GM19468 (cell line): ENCODE measurements around the gene PPP1R9B.
A peak's percentile ranks its signal among the peaks of the same experiment; 100 is the strongest.

Source experiments
- ATAC-seq: cut with Tn5 transposase; IDR thresholded peaks from one replicate; pipeline ENCODE4 v1.9.1; 2021; ENCODE audit warnings: mild to moderate bottlenecking, moderate library complexity, moderate number of reproducible peaks; ENCODE audit not compliant: unreplicated experiment; ENCODE audit errors: extremely low read depth

Gene PPP1R9B

DNA sequence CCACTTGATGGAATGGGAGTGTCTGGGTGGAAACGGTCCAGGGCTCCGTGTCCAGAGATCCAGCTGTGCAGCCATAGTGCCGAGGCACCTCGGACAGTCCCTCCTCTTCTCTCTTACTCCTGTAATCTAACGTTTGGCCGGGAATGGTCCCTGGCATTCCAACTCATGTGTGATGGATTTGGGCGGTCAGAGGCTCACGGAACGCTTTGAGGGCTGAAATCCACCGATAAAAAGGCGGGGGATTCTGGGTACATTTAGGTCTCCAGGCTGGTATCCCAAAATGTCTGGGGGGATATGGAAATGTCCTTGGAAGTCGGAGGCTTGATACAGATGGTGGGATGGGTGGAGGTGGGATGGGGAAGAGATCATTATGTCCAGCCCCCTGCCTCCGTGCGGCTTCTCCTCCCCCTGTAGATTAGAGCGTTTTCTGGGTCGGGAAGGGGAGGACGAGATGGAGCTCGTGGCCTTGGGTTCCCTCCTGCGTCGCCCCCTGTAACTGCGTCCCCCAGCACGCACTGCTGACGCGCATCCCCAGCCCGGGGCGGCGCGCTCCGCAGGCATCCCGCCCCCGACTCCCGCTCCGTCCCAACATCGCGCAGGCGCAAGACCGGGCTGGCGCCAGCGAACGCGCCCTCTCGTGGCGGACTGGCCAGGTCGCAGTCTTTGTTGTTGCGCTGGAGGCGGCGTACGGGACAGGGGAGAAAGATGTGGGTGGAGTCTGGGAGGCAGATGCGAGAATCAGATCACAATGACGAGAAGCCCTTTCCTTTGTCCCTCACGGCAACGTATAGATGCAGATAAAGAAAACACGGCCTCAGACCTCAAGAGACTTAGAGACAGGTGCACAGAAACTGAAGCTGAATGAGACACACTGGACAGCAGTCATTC is 10.8 kb upstream of the PPP1R9B start:
- ATAC-seq = peak; percentile 44

GRCh38 chr17:50157891-50158290 is 7.4 kb upstream of the PPP1R9B start:
- ATAC-seq = no peak

DNA sequence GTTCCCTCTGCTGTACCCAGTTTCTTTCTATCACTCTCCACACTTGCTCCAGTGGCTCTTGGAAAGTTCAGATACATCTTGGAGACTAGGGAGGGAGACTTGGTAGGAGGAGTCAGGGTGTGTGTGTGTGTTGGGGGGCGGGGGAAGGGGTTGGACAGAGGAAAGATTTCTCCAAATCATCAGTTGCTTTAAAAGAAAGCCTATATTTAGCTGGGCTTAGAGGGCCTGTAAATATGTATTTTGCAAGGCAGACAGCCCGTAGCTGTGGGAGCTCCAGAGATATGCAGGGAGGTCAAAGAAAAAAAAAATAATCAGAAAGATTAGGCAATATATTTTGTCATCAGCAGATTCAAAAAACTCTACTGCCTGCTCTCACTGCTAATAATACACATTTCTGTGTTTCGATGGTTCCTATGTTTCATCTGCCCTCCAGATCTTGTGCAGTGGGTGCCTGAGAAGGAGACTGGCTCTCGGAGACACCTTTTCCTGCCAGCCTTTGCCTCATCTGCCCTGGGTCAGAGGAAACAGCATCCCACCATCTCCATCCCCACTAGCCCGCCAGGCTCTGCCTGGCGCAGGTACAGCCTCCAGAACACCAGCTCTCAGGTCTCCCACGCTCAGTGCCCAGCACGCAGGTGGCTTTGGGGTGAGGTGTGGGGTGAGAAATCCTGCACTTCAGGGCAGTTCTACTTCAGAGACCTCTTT is 4.8 kb upstream of the PPP1R9B start:
- ATAC-seq = no peak

DNA sequence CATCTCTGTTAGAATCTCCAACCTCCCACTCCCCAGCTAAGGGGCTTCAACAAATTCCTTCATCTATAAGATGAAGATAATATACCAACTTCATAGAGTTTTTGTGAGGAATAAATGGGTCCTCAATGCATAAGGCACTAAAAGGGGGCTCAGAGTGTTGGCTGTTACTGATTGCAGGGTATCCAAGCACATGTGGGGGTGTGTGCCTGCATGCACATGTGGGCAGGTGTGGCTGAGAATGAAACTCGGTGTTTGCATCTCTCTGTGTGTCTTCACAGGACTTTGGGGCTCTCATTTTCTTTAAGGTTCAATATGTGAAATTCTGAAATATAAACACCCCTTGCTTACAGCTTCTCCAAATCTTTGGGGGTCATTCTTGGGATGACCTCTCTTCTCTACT is 4.1 kb upstream of the PPP1R9B start:
- no peak for ATAC-seq

DNA sequence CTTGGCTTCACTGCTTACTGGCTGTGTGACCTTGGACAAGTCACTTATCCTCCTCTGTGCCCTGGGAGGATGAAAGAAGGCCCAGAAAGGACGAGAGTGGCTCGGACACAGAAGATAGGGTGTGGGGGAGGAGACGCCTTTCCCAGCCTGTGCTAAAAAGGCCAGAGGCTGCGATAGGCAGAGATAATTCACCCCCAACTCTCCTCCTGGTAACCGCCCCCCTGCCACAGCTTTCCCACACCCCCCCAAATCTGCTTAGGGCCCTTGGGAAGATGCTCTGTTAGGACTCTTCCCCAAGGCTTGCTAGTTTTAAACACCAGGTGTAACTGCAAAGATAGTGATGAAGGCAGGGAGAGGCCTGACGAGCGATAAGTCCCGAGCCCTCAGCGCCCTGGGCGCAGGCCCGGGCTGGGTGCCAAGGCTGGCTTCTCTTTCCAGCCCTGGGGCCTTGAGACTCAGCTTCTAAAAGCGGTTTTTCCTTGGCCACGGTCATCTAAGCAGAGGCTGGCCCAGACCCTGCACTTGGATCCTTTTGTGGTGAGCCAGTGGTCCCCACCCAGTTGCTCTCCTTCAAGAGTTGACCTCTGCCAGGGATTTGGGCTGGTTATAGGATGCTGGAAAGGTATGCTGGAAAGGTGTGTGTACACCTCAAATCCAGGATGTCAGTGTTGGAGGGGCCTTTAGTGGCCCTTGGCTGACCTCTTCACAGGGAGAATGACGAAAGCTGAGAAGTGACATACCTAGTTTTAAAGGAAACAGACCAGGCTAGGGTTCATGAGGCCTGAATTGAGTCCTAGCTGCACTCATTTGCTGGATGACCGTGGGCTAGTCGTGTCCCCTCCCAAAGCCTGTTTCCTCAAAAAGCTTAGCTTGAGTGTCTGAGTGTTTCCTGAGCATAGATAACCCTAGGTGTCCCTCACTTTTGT is 3.4 kb upstream of the PPP1R9B start:
- no peak for ATAC-seq

DNA sequence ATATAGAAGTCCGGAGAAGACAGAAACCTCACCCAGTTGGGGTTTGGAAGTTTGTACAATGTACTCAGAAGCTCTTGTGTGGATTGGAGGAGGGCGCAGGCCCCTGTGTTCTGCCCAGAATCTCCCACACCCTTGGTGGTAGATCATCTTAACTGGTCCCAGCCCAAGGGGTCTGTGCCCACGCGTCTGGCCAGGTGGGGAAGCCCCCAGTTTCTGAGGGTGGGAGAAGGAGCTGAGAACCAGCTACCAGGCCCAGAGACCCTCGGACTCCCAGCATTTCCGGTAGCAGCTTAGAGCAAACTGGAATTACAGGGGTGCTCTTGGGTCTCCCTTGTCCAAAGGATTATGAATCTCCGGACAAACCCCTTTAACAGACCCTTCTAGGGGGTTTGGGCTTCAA is 2.3 kb upstream of the PPP1R9B start:
- ATAC-seq = no peak

DNA sequence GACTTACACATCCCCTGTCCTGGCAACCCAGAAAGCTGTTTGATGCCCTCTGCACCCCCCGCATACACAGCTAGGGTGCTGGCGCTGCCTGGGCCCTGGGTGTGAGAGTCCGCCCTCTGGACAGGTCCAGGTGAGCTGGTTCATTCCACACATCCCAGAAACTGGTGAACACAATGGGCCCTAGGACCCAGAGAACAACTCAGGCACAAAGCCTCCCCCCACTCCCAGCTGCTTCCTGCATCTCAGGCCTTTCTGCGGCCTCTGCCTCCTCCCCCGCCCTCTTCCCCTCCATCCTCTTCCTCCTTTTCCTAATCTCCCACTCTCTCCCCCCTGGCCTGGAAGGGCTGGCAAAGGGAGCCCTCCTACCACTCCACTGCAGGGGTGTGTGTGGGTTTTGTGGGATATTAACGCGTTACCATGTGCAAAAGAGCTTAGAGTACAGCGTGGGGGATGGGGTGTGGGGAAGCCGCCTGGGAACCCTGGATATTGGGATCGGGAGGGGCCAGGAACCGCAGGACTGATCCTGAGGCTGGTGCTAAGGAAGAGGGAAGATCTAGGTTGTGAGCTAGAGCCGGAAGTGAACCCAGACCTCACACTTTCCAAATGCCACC is 1.6 kb upstream of the PPP1R9B start:
- ATAC-seq = no peak

GRCh38 chr17:50151041-50151936 is 812 bp upstream of the PPP1R9B start:
- ATAC-seq = no peak

DNA sequence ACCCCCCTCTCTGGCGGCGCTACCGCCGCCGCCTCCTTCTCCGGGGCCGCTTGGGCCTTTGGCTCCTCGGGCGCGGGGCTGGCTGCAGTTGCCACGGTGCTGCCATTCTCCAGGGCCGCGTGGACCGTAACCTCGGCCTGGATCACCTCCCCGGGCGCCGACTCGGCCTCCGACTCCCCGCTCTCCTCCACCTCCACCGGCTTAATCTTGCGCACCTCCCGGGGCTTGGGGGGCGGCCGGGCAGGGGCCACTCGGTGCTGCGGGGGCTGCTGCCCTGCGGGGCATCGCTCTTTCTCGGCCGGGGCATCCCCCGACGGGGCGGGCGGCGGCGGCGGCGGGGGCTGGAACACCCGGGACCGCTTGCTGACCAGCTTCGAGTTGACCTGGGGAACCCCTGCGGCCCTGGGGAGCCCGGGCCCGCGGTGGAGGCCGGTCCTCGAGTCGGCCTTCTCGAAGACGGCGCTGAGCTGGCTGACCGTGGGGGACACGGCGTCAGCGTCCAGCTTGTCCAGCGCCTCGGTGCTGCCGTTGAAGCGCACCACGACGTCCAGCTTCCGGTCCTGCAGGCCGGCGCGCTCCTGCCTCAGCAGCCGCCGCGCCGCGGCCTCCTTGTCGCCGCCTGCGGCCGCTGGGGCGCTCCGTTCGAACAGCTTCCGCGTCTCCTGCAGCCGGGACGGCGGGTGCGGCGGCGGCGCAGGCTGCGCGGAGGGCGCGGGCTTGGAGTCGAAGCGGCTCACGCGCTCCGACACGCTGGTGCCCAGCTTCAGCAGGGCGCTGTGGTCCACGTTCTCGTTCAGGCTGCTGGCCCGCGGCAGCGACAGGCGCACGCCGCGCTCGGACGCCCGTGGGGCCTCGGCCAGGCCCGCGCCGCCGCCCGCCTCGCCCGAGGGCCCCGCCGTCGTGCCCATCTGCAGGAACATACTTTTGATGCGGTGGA is 792 bp downstream of the PPP1R9B start:
- ATAC-seq = no peak

GRCh38 chr17:50149091-50149416 is 1.4 kb downstream of the PPP1R9B start:
- no peak for ATAC-seq

DNA sequence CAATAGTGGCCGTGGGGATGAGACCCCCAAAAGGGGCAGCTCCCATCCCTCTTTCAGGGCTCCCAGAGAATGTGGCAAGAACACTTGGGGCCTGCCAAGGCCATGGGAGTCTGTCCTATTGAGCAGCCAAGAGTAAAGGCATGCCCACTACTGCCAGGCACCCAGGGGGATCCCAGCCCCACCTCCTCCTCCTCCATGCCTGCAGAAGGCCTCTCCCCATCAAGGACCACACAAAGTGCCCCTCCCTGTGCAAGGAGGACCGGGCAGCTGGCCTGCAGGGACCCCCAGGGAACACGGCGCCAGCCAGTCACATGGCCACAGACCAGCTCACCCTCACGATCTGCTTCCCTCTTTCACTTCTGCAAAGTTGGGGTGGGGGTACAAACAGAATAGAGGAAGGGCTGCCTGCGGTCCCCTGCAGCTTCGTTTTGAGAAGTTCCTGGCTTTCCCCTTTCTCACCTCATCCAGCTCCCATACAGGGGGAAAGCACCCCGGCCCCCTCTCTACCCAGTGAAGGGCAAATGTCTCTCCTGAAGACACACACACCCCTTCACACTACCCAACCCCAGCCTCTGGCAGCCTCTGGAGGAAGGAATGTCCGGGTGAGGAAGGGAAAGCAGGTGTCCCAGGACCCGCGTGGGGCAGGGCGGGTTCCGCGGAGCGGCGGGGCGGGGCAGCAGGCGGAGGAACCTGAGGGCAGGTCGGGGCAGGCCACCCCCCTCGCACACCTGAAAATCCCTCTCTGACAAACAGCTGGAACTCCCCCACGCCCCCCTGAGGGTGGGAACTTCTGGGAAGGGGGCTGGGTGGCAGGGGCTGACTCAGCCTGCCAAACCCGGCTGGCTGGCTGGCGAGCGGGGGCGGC is 2.0 kb downstream of the PPP1R9B start:
- no peak for ATAC-seq

DNA sequence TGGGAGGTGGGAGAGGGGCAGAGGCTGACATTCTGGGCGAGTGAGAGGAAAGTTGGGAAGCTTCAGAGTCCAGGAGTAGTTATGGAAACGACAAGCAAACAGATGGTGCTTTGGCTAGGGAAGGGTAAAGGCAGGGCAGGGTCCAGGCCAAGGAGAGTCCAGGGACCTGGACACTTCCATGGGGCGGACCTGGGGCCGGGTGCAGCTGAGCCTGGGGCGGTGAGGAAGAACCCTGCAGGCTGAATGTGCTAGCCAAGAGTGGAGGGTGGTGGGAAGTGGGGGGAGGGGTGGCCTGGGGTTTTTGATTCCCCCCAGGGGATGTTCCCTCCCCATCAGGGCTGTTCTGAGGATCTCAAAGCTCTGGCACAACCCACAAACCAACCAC is 2.6 kb downstream of the PPP1R9B start:
- no peak for ATAC-seq

DNA sequence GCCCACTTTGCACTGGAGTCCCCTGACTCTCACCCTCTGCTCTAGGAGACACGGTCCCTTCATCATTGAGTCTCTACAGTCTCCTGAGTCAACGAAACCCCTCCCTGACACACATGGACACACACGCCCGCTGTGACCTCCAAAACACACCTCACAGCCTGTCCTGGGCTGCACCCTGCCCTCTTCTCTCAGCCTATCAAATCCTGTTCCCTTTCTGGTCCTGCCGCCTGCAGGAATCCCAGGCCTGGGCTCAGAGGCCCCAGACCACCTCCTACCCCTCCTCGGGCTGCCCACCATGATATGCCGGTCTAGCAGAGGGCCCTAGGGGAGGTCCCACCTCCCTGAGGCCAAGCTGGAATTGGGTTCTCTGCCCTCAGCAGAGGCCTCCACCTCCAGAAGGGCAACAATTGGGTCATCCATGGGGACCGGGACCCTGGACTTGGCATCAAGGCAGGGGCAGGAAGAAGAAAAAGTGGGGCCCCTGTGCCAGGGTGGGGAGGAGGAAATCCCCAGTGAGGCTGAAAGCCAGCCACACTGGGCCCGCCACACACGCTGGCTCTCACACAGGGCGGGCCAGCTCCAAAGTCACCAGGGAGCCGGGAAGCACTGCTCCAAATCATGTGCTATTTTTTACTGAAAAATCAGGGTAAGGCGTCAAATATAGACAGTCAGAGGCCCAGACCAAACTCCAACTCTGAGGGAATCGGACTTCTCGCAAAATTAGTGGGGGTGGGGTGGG is 3.4 kb downstream of the PPP1R9B start:
- no peak for ATAC-seq

DNA sequence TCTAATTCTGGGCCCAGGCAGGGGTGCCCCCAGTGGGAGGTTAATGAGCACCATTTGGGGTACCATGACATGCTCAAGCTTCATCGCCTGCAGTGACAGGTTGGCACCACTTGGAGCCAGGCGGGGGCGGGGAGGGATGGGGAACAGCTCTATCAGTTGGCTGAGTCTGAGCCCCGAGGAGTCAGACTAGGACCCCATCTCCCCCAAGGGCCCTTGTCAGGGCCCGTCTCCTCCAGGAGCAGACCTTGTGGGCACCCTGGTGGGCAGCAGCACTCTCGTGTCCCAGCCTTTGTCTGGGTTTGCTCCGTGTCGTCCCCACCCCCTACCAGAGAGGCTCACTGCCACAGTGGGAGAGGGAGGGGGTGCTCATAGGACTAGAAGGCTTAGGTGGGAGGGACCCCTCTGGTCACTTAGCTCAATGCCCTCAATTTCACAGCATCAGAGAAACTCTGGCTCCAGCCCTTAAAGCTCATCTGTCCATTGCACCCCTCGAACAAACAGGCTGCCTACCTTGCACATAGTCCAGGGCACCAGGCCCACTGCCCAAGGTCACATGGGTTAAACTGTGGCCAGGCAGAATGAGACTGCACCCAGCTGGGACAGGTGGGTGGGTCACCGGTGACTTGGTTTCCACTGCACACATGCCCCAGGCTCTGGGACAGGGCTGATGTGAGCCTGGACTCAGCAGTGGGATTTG is 4.1 kb downstream of the PPP1R9B start:
- no peak for ATAC-seq

DNA sequence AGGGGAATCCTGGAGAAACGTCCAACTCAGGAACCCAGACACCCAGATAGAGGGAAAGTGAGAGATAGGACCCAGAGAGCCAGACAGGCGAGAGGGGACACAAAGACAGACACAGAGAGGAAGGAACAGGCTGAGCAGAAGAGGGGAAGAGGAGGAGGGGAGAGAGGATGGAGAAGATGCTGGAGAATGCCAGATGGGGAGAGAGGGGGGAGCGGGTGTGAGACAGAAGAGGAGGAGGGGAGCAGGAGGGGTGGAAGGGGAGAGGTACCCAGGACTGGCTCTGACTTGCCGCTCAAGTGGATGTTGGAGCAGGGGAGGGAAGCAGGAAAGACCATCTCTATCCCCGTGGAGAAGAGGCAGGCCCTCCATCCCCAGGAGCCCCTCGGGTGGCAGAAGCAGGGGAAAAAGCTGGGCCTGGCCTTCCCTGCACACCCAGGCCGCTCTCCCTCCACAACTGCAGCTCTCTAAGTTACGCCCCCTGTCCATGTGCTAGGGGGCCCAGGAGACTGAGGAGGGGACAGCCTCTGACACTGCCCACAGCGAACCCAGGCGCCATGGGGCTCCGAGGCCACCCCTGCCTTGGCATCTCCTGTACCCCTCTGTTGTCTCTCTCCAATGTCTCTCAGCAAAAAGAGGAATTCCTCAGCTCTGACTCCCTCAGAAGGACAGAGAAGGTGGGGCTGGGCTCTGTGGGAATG is 4.8 kb downstream of the PPP1R9B start:
- no peak for ATAC-seq
